IPS-NIHi7 (cell line): ENCODE measurements around the gene SYPL1.

Experiments
- DNase-seq: peaks from one replicate; pipeline ENCODE4 v3.0.0; 2012; ENCODE audit warnings: mixed read lengths; ENCODE audit errors: extremely low spot score

Gene SYPL1

DNA sequence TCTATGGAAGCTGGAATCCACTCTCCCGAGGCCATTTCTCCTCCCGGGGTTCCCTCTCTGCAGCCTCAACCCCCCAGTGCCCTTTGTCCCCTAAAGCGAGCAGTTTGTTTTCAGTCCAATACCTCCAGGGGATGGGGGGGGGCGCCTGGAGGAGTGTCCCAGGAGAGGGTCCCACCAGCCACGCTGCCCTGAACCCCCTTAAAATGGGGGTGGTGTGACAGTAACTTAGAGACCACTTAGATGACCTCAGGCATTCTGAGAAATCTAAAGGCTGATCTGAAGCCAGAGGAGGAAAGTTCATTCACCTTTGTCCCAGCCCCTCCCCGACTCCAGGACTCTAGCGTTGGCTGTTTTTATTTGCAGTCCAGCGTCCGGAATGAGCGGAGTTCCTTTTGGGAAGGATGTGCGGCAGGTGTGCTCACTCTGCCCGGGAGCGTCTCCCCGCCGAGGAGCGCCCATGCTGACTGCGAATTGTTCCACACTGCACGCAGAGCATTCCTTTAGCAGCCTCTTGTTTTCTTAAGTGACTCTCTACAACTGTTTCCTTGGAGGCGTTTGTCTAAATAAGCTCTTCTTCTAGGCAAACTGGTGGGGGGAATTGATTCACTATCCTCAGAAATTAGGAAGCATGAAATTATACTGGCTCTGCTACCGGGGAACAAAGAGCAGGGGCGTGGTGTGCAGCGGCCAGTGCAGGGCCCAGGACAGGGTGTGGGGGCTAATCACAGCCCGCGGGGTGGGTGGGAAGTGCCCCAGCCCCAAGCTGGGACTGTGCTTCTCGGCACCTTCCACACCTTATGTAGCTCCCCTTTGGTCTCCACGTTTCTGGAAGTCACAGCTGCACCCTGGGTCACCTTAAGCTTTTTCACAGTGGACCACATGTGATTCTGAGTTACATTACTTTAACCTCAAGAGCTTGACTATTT lies 46.3 kb downstream of the SYPL1 start:
- DNase-seq: no peak

DNA sequence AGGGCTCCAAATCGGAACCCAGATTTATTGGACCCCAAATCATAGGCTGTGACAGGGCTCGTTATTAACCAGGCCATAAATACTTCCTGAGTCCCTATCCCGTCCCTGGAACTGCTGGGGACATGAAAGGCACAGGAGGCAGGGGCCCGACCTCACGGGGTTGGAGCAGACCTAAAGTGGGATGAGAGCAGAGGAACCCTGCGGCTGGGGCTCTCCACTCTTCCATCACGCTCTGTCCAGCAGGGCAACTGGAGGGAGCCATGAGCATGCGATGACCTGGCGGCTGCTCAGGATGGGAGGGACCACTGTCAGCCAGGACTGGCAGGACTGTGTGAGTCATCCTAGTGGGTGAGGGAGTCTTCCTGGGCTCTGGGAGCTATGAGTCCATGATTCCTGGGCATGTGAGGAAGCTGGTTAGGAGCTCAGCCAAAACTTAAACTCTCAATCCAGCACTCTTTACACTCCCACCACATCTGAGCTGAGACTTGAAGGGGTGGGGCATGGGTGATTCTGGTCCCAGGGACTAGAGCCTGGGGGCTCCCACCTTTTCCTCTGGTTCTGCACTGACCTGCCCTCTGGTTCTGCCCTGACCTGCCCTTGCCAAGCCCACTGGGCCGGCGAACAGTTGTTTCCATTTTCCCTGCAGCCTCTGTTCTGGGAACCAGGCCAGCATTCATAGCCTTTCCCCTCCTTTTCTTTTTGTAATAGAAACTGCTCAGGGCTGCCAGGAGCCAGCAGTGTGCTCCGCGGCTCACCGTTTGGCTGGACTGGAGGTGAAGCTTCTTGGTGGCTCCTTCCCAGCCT lies 47.1 kb downstream of the SYPL1 start:
- DNase-seq: peak; percentile 63

GRCh38 chr7:106064316-106064715 lies 47.8 kb downstream of the SYPL1 start:
- no peak for DNase-seq

- DNase-seq: no peak
Measured at GRCh38 chr7:106063692-106064091, 48.4 kb downstream of the SYPL1 start.

- no peak for DNase-seq
Measured at GRCh38 chr7:106063024-106063423, 49.1 kb downstream of the SYPL1 start.

DNA sequence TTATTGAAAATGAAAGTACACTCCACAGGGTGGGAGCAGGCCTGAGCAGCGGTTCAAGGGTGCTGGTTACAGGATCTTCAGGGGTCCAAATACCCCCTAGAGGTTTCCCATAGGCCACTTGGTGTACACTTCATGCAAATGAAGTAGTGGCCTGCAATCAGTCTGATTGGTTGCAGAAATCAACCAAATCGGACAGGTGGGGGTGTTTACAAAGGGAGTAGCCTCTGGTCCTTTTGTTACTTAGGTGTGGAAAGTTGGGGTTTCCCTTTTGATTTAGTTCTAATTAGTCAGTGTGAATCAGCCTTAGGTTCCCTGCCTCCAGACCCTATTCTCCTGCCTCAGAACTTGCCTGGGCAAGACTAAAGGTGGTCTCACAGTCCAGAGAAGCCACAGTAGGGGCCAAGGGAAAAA lies 49.6 kb downstream of the SYPL1 start:
- no peak for DNase-seq

GRCh38 chr7:106062006-106062405 lies 50.1 kb downstream of the SYPL1 start:
- DNase-seq: no peak

- no peak for DNase-seq
Measured at GRCh38 chr7:106061301-106061979, 50.7 kb downstream of the SYPL1 start.

GRCh38 chr7:106060394-106060920 lies 51.7 kb downstream of the SYPL1 start:
- no peak for DNase-seq

GRCh38 chr7:106059556-106059955 lies 52.6 kb downstream of the SYPL1 start:
- no peak for DNase-seq

DNA sequence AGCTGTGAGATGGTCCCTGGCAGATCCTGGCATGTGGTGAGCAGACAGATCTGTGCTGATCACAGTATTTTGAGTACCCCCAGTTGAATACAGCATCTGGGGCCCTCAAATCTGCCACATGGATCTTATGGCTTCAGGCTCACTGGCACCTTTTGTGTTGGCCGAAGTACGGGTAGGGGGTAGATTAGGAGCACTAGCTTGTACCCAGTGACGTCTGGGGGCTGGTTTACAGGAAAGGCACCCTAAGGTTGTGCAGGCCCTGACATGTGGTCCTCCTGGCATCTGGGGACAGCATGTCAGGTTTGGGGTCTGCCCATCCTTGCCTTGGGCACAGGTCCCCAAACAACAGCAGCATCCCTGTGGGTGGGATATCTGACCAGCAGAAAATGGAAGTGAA lies 53.2 kb downstream of the SYPL1 start:
- no peak for DNase-seq

- DNase-seq: no peak
Measured at GRCh38 chr7:106057962-106058927, 53.9 kb downstream of the SYPL1 start.

- DNase-seq: no peak
Measured at GRCh38 chr7:106057204-106057961, 54.7 kb downstream of the SYPL1 start.

DNA sequence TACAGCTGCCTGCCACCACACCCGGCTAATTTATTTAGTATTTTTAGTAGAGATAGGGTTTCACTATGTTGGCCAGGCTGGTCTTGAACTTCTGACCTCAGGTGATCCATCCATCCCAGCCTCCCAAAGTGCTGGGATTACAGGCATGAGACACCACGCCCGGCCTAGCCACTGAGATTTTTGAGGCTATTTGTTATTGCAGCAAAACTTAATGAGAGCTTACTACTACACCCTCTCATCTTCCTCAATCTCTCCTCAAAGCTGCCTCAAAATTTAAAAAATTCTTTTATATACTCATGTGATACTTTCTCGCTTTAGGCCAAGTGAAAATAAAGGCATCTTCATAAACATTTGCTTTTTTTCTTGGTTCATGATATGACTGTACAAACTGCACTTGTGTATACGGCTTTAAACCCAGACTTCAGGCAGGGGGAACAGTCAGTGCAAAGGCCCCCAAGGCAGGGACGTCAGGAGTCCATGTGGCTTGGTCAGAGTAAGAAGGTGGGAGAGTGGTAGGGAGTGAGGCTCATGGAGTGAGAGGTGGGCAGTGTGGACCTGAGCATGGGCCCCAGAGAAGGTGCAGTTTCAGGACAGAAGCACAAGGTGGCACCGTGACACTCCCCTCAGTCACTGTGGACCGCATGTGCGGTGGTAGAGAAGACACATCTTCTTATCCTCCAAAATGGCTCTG lies 55.5 kb downstream of the SYPL1 start:
- peak; percentile 87 for DNase-seq

DNA sequence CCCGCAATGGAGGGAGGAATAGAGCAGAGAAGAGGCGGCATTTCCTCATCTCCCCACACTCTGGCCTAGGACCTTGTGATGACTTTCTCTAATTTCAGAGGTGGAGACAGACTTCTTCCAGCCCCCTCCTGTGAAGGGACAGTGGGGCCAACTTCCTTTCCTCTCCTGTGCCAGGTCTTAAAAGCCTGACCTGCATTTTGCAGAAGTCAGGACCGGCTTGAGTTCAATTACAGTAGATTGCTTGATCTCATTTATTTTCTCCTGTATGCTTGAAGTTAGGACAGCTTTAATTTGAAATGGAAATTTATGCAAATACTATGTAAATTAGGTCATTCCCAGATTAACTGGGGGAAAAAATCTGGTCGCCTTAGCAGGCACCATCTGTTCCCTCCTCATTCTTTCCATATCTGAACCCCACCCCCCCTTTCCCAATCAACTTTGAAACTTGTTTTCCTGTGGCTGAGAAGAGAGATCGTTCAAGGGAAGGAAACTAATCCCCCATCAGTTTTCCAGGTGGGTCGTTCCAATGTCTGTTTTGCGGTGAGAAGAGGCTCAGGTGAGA lies 57.1 kb downstream of the SYPL1 start:
- DNase-seq: no peak

- no peak for DNase-seq
Measured at GRCh38 chr7:106054156-106054910, 57.8 kb downstream of the SYPL1 start.

- no peak for DNase-seq
Measured at GRCh38 chr7:106053109-106053508, 59.0 kb downstream of the SYPL1 start.

DNA sequence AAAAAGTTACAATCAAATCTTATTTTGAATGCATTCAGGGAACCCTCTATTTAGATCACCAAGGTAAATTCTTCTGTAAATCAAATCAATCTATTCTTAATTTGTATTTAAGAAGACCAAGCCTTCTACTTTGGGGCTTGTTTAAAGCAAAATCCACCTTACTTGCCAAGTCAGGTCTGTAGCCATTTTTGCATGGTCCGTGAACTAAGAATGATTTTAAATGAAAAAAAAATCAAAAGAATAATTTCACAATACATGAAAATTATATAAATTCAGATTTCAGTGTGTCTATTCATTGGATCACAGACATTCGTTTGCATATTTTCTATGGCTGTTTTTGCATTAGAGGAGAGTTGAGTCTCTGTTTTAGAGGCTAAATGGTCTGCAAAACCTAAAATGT lies 59.4 kb downstream of the SYPL1 start:
- DNase-seq: no peak
